Bone marrow (tissue), 2 donors: Measurements from ENCODE around the gene FMN2.
A peak's percentile ranks its signal among the peaks of the same experiment; 100 is the strongest.
"Not testable (repeated sequence)": the region's sequence is repeated elsewhere in the genome, so short reads cannot be mapped to it uniquely, and the experiment has no call there.

Experiments used
- DNase-seq, 2 donors: peaks; one replicate each; lab custom pipeline; 2025; lab: John Stamatoyannopoulos, UW

FMN2 gene

DNA sequence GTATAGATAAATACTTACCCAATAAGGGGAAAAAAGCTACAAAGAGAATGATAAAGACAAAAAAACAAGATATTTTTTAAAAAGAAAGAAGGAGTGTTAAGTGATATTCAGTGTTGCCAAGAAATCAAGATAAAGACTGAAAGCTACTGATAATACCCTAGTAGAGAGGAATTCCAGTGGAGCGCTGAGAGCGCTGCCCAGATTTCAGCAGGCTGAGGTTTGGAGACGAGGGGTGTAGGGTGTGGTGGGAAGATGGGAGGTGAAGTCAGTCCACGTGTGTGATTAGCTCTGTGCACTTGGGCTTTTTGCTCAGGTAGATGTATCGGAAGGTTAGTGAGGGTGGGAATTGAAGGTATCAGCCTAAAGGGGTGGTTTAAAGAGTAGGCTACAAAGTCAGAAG, 47.8 kb downstream of the FMN2 start:
- DNase-seq = no peak

DNA sequence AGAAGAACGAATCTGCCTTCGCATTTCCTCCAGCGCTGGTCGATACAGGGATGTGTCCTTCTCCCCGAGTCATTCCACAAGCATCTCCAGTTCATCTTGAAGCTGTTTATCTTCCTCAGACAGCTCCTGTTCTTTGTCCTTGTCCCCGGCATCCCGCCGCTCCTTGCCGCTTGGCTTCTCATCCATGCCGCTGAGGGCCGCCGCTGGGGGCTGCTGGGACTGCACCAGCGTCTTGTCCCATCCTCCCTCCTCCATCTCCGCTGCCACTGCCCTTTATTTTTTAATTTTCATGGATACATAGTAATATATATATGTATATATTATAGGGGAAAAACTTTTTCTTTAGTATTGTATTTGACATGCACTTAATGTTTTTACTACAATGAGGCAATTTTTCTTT, 53.4 kb downstream of the FMN2 start:
- no peak for DNase-seq

DNA sequence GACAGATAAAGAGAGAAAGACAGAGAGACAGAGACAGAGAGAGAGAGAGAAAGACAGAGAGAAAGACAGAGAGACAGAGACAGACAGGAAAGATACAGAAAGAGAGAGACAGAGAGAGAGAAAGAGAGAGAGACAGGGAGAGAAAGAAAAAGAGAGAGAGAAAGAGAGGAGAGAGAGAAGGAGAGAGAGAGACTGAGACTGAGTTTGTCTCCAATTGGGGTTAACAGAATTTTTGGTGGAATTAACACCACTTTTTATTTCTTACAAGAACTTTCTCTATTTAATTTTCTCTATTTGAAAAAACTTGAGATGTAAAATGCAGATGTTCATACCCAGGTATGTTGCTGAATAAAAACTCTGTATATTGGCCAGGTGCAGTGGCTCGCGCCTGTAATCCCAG, 56.6 kb downstream of the FMN2 start:
- DNase-seq = no peak

DNA sequence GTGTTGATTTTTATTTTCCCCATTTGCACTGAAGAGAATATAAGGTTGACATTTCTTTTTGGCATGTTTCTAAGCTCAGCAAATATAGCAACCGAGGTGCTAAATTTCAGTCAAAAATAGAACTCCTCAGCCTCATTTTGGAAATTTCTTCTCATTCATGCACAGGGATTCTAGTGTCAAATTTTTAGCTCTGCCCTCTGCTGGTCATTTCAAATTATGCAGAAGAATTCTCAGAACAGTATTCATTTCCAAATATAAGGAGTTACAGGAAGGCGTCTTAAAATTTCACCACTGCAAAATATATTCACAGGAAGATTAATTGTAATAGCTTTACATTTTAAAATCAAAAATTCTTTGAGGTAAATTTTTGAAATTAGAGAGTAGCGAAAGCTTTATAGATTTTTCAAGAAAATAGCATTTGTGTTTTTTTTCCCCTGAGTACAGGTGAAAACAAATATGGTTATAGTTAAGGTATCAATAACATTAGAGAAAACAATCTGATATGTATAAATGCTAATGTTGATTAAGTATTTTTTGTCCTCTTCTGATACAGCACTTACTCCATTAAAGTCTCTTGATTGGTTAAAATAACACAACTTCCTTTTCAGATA, 57.9 kb downstream of the FMN2 start:
- peak in 1 of 2 donors; percentile 10 for DNase-seq

DNA sequence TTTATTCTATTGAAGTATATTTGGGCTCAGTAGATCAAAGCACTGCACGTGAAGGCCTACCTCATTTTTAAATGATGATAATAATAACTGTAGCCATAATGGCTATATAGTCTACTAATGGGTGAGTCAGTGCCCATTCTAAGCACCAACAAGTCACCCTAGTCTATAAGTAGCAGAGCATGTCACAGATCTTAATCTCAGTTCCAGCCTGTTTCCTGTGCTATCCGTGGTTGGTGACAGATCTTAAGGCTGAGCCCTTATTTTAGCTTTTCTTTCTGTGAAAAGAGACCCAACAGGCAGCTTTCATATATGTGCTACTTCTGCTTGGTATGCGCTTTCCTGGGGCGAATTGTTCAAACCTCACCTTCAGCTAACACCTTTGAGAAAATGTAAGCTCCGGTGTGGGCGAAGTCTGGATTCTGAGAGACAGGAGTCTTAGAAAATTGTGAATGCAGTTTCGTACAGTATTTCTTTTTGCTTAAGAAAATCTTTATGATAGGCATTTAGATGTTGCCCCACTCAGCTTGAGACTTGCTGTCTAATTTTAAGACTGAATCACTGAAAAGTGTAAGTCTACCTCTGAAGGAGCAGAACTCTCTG, 59.6 kb downstream of the FMN2 start:
- DNase-seq = peak in 1 of 2 donors; percentile 78

DNA sequence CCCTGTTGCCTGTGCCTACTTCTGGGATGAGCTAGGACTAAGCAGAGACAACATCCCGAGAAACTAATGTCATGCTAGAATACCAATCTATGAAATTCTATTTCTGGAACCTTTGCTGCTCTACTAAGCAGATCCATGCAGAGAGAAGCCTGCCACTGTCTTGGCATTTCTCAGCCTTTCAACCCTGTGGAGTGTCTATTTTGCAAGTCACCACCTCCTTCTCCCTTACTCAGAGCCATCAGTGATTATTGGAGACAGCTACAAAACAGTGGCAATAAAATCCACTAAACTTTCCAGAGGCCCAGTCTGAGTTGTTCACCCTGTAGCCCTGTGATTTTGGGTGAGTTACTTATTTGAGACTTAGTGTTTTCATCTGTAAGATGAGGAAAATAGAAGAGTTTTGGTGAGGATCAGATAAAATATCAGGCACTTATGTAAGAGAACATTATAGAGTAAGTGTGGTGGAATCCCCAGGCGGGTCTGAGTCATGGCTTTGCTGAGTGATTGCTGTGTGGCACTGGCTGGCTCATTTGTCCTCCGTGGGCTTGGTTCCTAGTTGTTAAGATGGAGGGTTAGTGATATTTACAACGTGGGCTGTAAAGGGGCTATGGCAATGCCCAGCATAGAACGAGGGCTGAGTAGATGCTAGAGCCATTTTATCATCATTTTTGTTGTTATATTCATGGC, 61.1 kb downstream of the FMN2 start:
- DNase-seq = peak in 1 of 2 donors; percentile 17

DNA sequence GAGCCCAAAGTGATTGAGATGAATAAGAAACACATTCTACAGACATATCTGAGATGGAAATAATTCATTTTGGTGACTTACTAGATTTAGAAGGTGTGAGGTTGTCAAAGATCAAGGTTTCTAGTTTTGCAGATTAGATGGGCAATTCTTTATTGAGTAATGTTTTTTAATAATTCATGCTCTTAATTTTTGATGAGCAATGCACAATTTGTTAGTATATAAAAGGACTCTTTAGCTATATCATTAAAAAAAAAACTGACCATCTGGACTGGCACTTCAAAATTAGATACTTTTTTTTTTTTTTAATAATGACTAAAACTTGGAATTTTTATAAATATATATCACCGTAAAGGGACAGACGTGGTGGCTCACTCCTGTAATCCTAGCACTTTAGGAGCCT, 63.9 kb downstream of the FMN2 start:
- no peak for DNase-seq

DNA sequence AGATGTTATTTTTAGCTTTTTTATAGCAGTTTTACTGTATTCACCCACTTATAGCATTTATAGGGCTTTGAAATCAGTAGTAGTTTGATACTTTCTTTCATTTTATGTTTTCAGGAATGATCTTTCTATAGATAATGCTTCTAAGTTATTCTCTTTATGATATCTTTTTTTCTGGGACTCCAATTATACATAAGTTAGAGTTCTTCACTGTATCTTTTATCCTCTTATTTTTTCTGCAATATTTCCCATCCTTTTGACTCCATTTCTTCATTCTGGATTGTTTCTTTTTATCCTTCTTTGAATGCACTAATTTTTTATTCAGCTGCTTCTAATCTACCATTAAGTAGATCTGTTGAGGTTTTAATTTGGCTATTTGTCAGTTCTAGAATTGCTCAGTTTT, 73.1 kb downstream of the FMN2 start:
- no peak for DNase-seq

DNA sequence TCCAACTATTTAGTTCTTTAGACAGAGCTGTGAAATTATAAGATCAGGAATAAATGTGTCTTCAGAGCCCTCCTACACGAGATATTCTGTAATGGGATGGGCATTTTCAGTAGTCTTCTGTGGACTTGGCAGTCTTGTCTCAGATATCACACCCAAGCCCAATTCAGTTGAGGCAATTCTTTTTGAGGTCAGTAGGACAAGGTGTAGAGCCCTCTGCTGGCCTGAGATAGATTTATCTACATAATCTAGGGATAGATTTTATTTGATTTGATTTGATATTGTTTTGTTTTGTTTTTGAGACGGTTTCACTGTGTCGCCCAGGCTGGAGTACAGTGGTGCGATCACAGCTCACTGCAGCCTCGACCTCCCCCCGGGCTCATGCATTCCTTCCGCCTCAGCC, 77.5 kb downstream of the FMN2 start:
- no peak for DNase-seq

DNA sequence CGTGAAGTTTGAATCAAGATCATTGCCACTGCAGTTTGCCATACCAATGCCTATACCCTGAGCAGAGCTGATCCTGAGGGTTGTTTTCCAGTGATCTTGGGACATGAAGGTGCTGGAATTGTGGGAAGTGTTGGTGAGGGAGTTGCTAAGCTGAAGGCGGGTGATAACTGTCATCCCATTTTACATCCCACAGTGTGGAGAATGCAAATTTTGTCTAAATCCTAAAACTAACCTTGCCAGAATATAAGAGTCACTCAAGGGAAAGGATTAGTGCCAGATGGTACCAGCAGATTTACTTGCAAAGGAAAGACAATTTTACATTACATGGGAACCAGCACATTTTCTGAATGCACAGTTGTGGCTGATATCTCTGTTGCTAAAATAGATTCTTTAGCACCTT, 78.6 kb downstream of the FMN2 start:
- no peak for DNase-seq

DNA sequence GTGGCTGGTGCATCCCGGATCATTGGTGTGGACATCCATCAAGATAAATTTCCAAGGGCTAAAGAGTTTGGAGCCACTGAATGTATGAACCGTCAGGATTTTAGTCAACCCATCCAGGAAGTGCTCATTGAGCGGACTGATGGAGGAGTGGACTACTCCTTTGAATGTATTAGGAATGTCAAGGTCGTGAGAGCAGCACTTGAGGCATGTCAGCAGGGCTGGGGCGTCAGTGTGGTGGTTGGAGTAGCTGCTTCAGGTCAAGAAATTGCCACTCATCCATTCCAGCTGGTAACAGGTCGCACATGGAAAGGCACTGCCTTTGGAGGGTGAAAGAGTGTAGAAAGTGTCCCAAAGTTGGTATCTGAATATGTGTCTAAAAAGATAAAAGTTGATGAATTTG, 79.1 kb downstream of the FMN2 start:
- no peak for DNase-seq

DNA sequence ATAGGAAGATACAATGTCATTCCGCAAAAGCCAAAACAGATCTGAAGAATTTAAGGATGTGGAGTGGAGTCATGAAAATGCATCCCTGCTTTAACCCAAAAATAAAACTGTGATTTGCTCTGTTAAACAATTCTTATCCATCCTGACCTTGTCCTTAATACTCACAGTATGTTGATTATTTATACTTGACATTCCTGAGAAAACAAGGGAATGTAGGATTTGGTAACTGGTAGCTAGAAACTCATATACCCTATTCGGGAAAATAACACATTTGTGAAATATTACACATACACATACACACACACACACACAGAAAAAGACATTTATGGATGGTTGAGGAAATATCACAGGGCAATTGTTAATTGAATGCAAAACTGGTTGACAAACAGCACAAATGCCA, 80.2 kb downstream of the FMN2 start:
- no peak for DNase-seq

DNA sequence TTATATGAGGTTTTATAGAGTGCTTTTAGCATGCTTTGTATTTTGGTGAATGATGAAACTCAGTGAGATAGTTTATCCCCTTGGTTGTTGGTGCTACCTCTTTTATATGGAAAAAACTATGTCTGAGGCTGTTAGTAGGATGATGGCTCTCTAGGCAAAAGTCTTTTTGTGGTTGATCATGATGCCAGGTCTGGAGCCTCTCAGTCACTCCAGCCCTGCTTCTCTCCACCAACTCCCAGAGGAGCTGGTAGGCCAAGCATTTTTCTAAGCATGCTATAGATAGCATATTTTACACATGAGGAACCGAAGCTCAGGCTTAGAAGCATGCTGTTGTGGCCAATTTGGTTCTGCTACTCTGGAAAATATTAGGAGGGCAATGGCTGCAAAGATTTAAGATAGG, 82.2 kb downstream of the FMN2 start:
- no peak for DNase-seq

DNA sequence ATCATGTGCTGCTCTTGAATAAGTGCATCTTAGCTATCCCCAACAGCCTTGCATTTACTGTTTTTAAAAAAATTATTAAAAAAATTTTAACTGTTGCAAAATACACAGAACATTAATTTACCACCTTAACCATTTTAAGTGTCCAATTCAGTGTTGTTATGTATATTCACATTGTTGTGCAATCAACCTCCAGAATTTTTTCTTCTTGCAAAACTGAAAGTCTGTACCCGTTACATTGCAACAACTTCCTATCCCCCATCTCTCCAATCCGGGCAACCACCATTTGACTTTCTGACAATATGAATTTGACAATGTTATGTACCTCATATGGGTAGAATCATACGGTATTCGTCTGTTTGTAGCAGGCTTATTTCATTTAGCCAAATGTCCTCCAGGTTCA, 83.1 kb downstream of the FMN2 start:
- no peak for DNase-seq

DNA sequence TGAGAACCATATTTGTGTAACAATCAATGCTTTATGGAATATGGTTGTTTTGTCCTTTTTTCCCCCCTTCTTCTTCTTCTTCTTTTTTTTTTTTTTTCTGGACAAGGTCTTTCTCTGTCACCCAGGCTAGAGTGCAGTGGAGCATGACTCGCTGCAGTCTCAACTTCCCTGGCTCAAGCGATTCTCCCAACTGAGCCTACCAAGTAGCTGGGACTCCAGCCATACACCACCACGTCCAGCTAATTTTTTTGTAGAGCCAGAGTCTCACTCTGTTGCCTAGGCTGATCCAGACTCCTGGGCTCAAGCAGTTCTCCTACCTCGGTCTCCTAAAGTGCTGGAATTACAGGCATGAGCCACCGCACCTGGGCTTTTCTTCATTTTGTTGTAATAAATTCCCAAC, 86.7 kb downstream of the FMN2 start:
- no peak for DNase-seq

DNA sequence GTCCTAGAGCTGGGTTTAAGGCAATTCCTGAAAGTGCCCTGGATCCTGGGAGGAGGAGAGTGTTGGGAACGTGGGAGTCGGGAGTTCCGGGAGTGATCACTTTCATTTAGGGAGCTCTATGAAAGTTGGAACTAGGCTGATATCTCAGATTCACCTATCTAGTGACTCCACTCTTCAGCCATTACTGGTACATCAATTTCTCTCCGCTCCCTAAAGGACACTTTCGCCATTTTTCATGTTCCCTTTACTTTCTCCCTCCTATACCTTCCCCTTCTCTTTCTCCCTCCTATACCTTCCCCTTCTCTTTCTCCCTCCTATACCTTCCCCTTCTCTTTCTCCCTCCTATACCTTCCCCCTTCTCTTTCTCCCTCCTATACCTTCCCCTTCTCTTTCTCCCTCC, 93.0 kb downstream of the FMN2 start:
- DNase-seq = not testable (repeated sequence)

DNA sequence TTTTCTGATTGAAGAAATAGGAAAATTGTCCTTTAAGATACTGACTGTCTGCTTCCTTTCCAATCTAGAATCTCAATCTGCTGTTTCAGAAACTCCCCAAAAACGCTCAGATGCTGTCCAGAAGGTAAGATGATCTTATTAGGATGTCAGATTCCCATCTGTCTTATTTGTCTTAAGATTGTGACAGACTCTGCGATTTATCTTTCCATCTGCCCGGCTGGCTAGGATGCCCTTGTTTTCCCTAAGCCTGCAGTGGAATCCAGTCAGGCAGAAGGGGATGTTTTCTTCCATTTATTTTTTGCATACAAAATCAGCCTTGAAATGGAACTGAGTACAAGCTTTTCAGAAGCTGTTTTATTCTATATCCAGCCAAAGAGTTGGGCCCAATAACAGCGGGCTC, 96.5 kb downstream of the FMN2 start:
- no peak for DNase-seq

DNA sequence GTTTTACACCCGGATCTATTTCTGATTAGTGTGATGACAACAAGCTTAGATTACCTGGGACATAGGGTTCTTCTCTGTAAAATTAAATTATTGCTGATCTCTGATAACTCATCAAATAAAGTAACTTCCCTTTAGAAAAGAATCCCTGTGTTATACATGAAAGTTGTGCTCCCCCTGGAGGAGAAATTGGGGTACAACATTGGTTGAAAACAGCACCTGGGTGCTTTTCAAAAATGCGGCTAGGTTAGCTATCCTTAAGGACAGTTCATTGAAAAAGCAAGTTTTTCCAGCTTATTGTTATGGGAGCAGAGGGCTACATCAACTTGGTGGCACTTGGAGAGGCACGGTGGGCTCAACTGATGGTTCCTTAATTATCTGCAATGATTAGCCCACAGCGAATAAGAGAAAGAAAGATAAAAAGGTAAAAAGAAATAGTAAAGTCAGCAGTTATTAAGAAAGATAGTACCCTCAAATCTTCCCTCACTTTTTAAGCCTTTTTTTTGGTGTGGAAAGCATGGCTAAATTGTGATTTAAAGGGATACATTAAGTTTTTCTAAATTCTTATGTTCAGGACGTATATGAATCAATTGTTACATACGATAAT, 97.8 kb downstream of the FMN2 start:
- DNase-seq = peak in 1 of 2 donors; percentile 12

DNA sequence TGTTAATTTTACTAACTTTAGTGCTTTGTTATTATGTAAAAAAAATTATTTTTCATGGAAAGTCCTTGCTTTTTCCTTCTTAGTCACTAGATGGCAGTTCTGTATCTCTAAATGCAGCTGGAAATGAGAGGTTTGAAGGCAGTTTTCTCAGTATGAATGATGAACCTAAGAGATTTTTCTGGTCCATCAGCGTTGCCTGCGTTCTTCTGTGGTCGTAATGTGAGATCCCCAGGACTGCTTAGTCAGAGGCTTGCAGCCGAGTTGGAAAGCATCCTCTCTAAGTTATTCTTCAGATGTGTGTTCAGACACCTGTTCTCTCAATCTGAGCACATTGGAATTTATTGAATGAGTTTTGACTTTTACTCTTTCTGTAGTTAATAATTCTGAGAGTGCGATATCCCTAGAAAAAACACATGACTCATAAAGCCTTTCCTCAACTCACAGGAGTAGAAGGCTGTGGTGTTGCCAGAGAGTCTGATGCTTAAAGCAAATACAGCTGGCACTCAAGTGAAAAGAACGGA, 99.3 kb downstream of the FMN2 start:
- no peak for DNase-seq

DNA sequence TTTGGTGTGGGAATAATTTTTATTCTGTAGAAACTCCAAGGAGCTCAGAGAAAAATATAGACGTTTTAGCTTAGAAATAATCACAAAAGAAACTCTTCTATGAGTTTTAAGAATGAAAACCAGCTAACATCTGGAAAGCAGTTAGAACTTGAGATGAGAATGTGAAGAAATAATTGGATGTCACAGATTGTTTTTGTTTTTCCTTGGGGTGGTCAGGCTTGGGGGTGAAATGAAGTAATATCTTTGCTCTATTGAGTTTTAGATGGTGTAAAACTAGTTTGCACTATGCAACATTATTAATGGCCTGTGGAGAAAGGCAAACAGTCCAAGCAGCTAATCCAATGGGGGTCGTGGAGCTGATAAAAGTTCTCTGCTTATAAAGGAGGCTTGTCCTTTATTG, 101.2 kb downstream of the FMN2 start:
- DNase-seq = no peak

DNA sequence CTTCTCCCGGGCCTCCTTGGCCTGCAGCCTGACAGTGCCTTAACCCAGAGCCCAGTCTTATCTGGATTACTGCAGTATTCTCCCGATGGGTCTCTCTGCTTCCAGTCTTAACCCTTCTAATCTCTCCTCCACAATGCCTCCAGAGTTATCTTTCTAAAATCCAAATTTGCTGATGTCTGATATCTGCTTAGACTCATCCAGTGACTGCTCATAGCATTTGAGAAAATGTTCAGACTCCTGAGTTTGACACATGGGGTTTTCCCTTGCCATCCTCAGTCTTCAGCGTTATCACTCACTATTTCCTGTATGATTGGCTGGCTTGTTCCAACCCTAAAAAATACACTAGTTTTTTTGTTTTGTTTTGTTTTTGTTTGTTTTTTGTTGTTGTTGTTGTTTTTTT, 102.0 kb downstream of the FMN2 start:
- no peak for DNase-seq

DNA sequence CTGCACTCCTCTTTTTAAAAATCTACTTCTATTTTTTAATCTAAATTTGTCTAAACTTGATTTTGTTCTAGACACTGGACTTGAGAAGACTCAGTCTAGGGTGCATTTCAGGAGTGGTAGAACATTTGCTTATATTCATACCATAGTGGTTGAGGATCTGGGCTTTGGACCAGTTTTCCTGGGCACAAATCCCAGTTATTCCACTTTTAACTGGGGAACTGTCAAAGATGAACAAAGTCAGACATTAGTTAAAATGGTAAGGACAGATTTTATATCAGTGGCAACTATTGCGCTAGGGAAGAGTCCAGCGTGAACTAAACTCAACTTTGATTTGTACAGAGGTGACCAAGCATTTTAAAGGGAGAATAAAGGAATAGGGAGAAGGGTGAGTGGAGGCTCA, 102.4 kb downstream of the FMN2 start:
- DNase-seq = no peak

DNA sequence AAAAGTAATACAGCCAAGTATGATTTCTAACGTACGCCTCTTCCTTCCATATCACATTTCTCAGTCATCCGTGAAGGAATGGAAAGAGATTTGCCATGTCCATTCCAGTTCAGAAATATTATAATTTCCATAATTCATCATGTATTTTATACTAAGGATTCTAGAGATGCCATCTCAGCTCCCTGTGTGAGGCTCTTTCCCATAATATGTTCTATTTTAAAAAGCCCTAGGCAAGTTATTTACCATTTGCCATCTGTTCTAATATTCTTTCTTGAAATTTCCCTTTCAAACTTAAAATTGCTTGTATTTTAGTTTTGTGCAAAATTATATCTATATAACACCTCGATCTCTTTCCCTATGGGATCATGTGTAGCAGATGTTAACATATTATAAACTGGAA, 106.7 kb downstream of the FMN2 start:
- no peak for DNase-seq
